K562 (cell line): ENCODE measurements around the gene ADSS2. TPM values are rescaled to one million over a fixed set of nuclear protein-coding genes. Genes with fewer than 3 reads are reported as not detected.

Source experiments
- CHD4 ChIP-seq: fragments of 200-600 bp; sonication (generic); IDR thresholded peaks from 3 replicates; pipeline ENCODE4 v1.6.1; 2012; ENCODE audit warnings: low read depth, mild to moderate bottlenecking, mixed read lengths, low read length, inconsistent platforms; ENCODE audit not compliant: insufficient read depth, insufficient replicate concordance, poor library complexity, severe bottlenecking
- CREM ChIP-seq: IDR thresholded peaks from 2 replicates; pipeline ENCODE4 v1.6.1; 2014; ENCODE audit warnings: antibody characterized with exemption, low read depth
- HOMEZ ChIP-seq: fragments of 250-450 bp; sonication (Bioruptor Pico); IDR thresholded peaks from 2 replicates; pipeline ENCODE4 v1.4.0; 2020; ENCODE audit warnings: mild to moderate bottlenecking, moderate library complexity
- ILF3 ChIP-seq: fragments of 450-650 bp; IDR thresholded peaks from 2 replicates; pipeline ENCODE4 v1.6.1; 2018; ENCODE audit warnings: antibody characterized with exemption, mild to moderate bottlenecking, moderate library complexity, borderline replicate concordance
- POLR2A ChIP-seq: fragments of 450-650 bp; conservative IDR thresholded peaks from 2 replicates; pipeline ENCODE4 v1.6.1; 2016
- POLR2G ChIP-seq: fragments of 200-400 bp; formaldehyde crosslinking; IDR thresholded peaks from 2 replicates; pipeline ENCODE4 v1.6.1; 2017; ENCODE audit warnings: low read depth, mild to moderate bottlenecking, antibody characterized with exemption, low read length, moderate library complexity
- POLR2H ChIP-seq: IDR thresholded peaks from 2 replicates; pipeline ENCODE4 v1.6.1; 2016; ENCODE audit warnings: missing genetic modification characterization, low read depth, mild to moderate bottlenecking, control low read depth, missing compliant biosample characterization, moderate library complexity
- SNRNP70 ChIP-seq: fragments of 200-400 bp; formaldehyde crosslinking; optimal IDR thresholded peaks from 2 replicates; pipeline ENCODE3; 2017; ENCODE audit warnings: low read depth, low read length
- STAT5A ChIP-seq: IDR thresholded peaks from 2 replicates; pipeline ENCODE4 v1.6.1; 2012; ENCODE audit warnings: low read length, inconsistent platforms, borderline replicate concordance
- ZBTB40 ChIP-seq, 2 experiments: fragments of 450-650 bp in 1 of 2; sonication (generic) in 1 of 2; formaldehyde crosslinking in 1 of 2; IDR thresholded peaks; 2 replicates each; pipeline versions ENCODE4 v1.7.1 to v1.9.0; 2016 to 2022; ENCODE audit warnings: inconsistent platforms in 1 of 2, mild to moderate bottlenecking in 1 of 2, missing genetic modification reagents in 1 of 2
- ZFP36 ChIP-seq: fragments of 150-350 bp; IDR thresholded peaks from 2 replicates; pipeline ENCODE4 v1.6.1; 2018; ENCODE audit warnings: low read length, low read depth; ENCODE audit not compliant: partially characterized antibody
- ZNF165 ChIP-seq: fragments of 250-450 bp; sonication (Bioruptor Pico); IDR thresholded peaks from 2 replicates; pipeline ENCODE4 v1.4.0; 2020; ENCODE audit warnings: borderline replicate concordance
- polyA plus RNA-seq, 8 experiments: library from polyadenylated mRNA; depleted of rRNA in 4 of 8; stranded (reverse) in 5 of 8; unstranded in 3 of 8; fragments of >200 nt; fragmentation: Nextera tagmentation in 2 of 8; fragmentation: Illumina TruSeq in 1 of 8; extraction: Ambion mirVana in 2 of 8; extraction: Trizol in 1 of 8; gene quantifications; 2 replicates each; pipeline versions ENCODE4 v1.2.1 to v1.2.3, GENCODE V29; 2011 to 2014; ENCODE audit warnings: inconsistent platforms in 1 of 8, missing spikeins in 1 of 8
- total RNA-seq, 7 experiments: library from RNA; depleted of rRNA in 6 of 7; stranded (reverse); fragments of >200 nt in 6 of 7; fragmentation: Illumina TruSeq in 2 of 7; extraction: Trizol in 2 of 7; gene quantifications; 2 replicates each; pipeline versions ENCODE4 v1.2.1 to v1.2.3, GENCODE V29; 2011 to 2021; ENCODE audit warnings: low replicate concordance in 1 of 7
- TF ChIP-seq, protein P1 (sequence below), 3 experiments: fragments of 200-800 bp in 1 of 3; sonication (Bioruptor generic) in 1 of 3; sonication (generic) in 1 of 3; formaldehyde crosslinking in 1 of 3; IDR thresholded peaks; 2 replicates each; pipeline versions ENCODE4 v1.6.1 to v1.8.0; 2016 to 2022; ENCODE audit warnings: mild to moderate bottlenecking in 2 of 3, missing compliant biosample characterization in 2 of 3, missing genetic modification characterization in 2 of 3, missing genetic modification reagents in 1 of 3

The ADSS2 gene
- total and polyA plus RNA-seq, 9 of the 15 experiments (the other 6 are each of a cell fraction or from before 2014, with no cell fraction given): 8.8 to 63.8 (median 59.4) TPM

GRCh38 chr1:244450597-244451538, 841 bp downstream of the ADSS2 start (continued):
- TF ChIP-seq ZBTB40 (IDR thresholded peaks at IDR 0.05): no peak
- no peak for TF ChIP-seq ZBTB40 (CRISPR knock-in tag; IDR thresholded peaks at IDR 0.05)
- peak; percentile 61; the same call in 1 of the 2 replicates for TF ChIP-seq POLR2A
- no peak for TF ChIP-seq CHD4
- TF ChIP-seq POLR2G: peak; percentile 48
- TF ChIP-seq SNRNP70: no peak
- TF ChIP-seq ZNF165 (CRISPR knock-in tag): no peak
- no peak for TF ChIP-seq ZFP36
- TF ChIP-seq STAT5A: peak; percentile 11; the same call in 1 of the 2 replicates
- no peak for TF ChIP-seq ILF3
- TF ChIP-seq HOMEZ (CRISPR knock-in tag): no peak
- TF ChIP-seq CREM: peak; percentile 30; the same call in 1 of the 2 replicates
- TF ChIP-seq, protein P1, sequence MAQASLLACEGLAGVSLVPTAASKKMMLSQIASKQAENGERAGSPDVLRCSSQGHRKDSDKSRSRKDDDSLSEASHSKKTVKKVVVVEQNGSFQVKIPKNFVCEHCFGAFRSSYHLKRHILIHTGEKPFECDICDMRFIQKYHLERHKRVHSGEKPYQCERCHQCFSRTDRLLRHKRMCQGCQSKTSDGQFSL (CRISPR knock-in tag; IDR thresholded peaks at IDR 0.05): peak; percentile 80; the same call in 1 of the 2 replicates
- TF ChIP-seq, protein P1 (tag; IDR thresholded peaks at IDR 0.05): peak in 1 of 2 experiments; percentile 87; a peak in 2 of 4 replicates
- 0 out of 2 replicates have a peak, but pooled peaks have one; percentile 12 for TF ChIP-seq POLR2H (tag)
